ENCODE measurements around the gene WDR83. TPM values are rescaled to one million over a fixed set of nuclear protein-coding genes. Genes with fewer than 3 reads are reported as not detected.
"Not testable (repeated sequence)": the region's sequence is repeated elsewhere in the genome, so short reads cannot be mapped to it uniquely, and the experiment has no call there.

WDR83 gene
- total RNA-seq, result 10 to 100 TPM in 1 of 2 donors, 1 to 10 TPM in 1; 7.9 to 11.9 TPM
- 10 to 100 TPM; 11.8 to 15.8 TPM for polyA plus RNA-seq
- long read RNA-seq, donor 1, partial matches to known transcripts, result 6 of 8 reads
- long read RNA-seq, donor 1, other reads (novel, unspliced or antisense), result 0 of 8 reads
- long read RNA-seq, donor 2, result 0 reads
- long read RNA-seq, donor 3, partial matches to known transcripts, result 42 of 54 reads
- long read RNA-seq, donor 3, other reads (novel, unspliced or antisense), result 11 of 54 reads
- long read RNA-seq, donor 4, partial matches to known transcripts, result 15 of 28 reads
- long read RNA-seq, donor 4, other reads (novel, unspliced or antisense), result 13 of 28 reads
- long read RNA-seq, donor 5, partial matches to known transcripts, result 20 of 20 reads
- long read RNA-seq, donor 5, other reads (novel, unspliced or antisense), result 0 of 20 reads

DNA sequence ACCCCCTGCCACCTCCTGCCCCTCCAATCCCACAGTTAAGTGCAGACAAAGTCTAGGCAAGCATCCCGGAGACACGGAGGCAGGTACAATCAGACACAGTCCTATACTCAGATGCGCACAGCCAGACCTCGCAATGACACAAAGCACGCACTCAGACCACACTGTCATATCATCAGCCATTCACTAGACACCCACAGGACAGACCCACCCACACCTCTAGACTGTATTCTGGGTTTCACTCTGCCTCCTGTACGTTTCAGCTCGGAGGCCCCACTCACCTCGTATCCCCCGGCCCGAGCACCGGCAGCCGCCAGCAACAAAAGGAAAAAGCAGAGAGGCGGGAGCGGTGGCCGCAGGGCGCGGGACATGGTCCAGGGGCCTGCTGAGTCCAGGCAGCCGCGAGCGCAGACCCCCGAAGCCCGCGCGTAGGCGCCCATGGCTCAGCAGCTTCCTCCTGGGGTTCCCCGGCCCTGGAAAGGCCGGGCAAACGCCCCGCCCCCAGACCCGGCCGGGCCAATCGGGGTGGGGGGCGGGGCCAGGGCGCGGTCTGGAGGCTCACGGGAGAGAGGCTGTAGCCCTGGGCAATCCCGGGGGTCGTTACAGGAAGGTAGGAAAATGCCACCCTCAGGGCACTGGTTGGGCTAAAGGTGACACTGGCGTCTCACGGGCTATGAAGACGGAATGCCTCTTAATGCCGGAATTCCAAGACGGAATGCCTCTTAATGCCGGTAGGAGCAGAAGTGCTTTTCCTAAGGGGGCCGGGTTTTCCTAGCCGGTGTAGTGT lies at the start of gene WDR83, which contains the start of gene MAN2B1:
Gene WDR83 (plus strand): TSS at position 543 of the 784 bp plus-strand sequence. CDS start 2,984 bp downstream, outside the sequence.
Gene MAN2B1 (minus strand): TSS at position 478 of the 784 bp plus-strand sequence. CDS start 41 bp downstream, at position 437.
- Histone ChIP-seq H3K27ac (ENCODE audit: low read depth in 1 of 2, low read length in 1 of 2) (peak within 1 kb of the TSS; percentile 80 to 83), H3K27me3 (ENCODE audit: control insufficient read depth in 3 of 3, insufficient read depth in 3 of 3, low read length in 2 of 3) (no peaks in the 10 kb centered on the region), H3K9ac (ENCODE audit: insufficient read depth in 1 of 2, low read length in 2 of 2) (peak within 1 kb of the TSS; percentile 52 to 88), H3K9me3 (ENCODE audit: control insufficient read depth in 4 of 4, insufficient read depth in 3 of 4, low read length in 3 of 4) (no peaks in the 10 kb centered on the region), H3K4me1 (ENCODE audit: control insufficient read depth in 5 of 5, insufficient read depth in 5 of 5, low read length in 5 of 5) (peaks cover 0 to 33% (median 16%) of the 10 kb centered on the region in 5 donors), H3K4me3 (peak within 1 kb of the TSS; percentile 75), H3K36me3 (ENCODE audit: control insufficient read depth in 4 of 4, insufficient read depth in 4 of 4, low read length in 4 of 4) (peaks cover under 1 to 17% (median 9%) of the 10 kb centered on the region in 4 donors)
- DNase-seq (peak; percentile 76 to 82 (median 80)), ATAC-seq (ENCODE audit: insufficient read depth, low FRiP score) (peak; percentile 81)
- TF ChIP-seq, protein P1, sequence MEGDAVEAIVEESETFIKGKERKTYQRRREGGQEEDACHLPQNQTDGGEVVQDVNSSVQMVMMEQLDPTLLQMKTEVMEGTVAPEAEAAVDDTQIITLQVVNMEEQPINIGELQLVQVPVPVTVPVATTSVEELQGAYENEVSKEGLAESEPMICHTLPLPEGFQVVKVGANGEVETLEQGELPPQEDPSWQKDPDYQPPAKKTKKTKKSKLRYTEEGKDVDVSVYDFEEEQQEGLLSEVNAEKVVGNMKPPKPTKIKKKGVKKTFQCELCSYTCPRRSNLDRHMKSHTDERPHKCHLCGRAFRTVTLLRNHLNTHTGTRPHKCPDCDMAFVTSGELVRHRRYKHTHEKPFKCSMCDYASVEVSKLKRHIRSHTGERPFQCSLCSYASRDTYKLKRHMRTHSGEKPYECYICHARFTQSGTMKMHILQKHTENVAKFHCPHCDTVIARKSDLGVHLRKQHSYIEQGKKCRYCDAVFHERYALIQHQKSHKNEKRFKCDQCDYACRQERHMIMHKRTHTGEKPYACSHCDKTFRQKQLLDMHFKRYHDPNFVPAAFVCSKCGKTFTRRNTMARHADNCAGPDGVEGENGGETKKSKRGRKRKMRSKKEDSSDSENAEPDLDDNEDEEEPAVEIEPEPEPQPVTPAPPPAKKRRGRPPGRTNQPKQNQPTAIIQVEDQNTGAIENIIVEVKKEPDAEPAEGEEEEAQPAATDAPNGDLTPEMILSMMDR (IDR thresholded peaks at IDR 0.05; ENCODE audit: control extremely low read depth, extremely low read depth), result no peak
- WGBS, 2 donors, result 2% methylated on average over 46 of the region's 46 CpGs

GRCh38 chr19:12617646-12618045 lies 49.0 kb upstream of the WDR83 start:
- Histone ChIP-seq H3K9me3 (ENCODE audit: control insufficient read depth in 4 of 4, insufficient read depth in 3 of 4, low read length in 3 of 4) (no peaks in the 10 kb centered on the region), H3K9ac (ENCODE audit: insufficient read depth in 1 of 2, low read length in 2 of 2) (no peak overlapping the region), H3K27ac (ENCODE audit: low read depth in 1 of 2, low read length in 1 of 2) (no peak overlapping the region), H3K4me3 (no peak overlapping the region), H3K4me1 (ENCODE audit: control insufficient read depth in 5 of 5, insufficient read depth in 5 of 5, low read length in 5 of 5) (peaks cover 0 to 5% (median 0%) of the 10 kb centered on the region in 5 donors), H3K27me3 (ENCODE audit: control insufficient read depth in 3 of 3, insufficient read depth in 3 of 3, low read length in 2 of 3) (no peaks in the 10 kb centered on the region), H3K36me3 (ENCODE audit: control insufficient read depth in 4 of 4, insufficient read depth in 4 of 4, low read length in 4 of 4) (peaks cover 2 to 9% (median 6%) of the 10 kb centered on the region in 4 donors)
- no peak for ATAC-seq (ENCODE audit: insufficient read depth, low FRiP score)
- TF ChIP-seq, protein P1 (IDR thresholded peaks at IDR 0.05; ENCODE audit: control extremely low read depth, extremely low read depth), result no peak
- no peak for DNase-seq
- WGBS, 2 donors, result 80 to 89% methylated on average over 4 of the region's 4 CpGs

DNA sequence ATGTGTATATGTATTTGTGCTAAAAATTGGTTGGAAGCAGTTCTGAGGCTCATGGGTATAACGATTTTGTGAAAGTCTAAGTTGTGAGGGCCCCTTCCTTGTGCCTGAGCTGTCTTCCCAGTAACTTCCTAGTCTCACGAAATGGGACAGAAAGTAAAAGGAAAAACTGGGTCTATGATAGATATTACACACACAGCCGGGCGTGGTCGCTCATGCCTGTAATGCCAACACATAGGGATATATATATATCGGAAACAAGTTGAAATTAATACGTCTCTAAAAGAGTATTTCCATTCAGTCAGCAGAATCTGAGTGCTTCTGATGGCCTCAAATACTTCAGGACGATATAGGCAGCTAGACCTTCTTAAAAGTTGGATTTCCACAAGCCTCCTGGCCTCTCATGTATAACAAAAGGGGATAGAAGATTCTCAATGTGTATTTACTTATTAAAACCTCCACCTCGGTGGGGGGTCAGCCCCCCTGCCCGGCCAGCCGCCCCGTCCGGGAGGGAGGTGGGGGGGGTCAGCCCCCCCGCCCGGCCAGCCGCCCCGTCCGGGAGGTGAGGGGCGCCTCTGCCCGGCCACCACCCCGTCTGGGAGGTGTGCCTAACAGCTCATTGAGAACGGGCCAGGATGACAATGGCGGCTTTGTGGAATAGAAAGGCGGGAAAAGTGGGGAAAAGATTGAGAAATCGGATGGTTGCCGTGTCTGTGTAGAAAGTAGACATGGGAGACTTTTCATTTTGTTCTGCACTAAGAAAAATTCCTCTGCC lies 45.2 kb upstream of the WDR83 start:
- H3K27me3 ChIP-seq (ENCODE audit: control insufficient read depth in 3 of 3, insufficient read depth in 3 of 3, low read length in 2 of 3); H3K4me3 ChIP-seq; H3K27ac ChIP-seq (ENCODE audit: low read depth in 1 of 2, low read length in 1 of 2); H3K9ac ChIP-seq (ENCODE audit: insufficient read depth in 1 of 2, low read length in 2 of 2); DNase-seq; H3K9me3 ChIP-seq (ENCODE audit: control insufficient read depth in 4 of 4, insufficient read depth in 3 of 4, low read length in 3 of 4); ATAC-seq (ENCODE audit: insufficient read depth, low FRiP score); H3K4me1 ChIP-seq (ENCODE audit: control insufficient read depth in 5 of 5, insufficient read depth in 5 of 5, low read length in 5 of 5): not testable (repeated sequence)
- peaks cover 8 to 19% (median 13%) of the 10 kb centered on the region in 4 donors for H3K36me3 ChIP-seq (ENCODE audit: control insufficient read depth in 4 of 4, insufficient read depth in 4 of 4, low read length in 4 of 4)
- WGBS, 2 donors, result 90 to 92% methylated on average over 15 to 20 of the region's 26 CpGs
